HG02885 (cell line): ENCODE data around the gene ORAI2.

Source experiments
- ATAC-seq: cut with Tn5 transposase; IDR thresholded peaks from one replicate; pipeline ENCODE4 v1.9.1; 2021; ENCODE audit warnings: mild to moderate bottlenecking; ENCODE audit not compliant: unreplicated experiment, poor library complexity

Gene ORAI2

GRCh38 chr7:102413091-102413490 is 20.3 kb upstream of the ORAI2 start:
- no peak for ATAC-seq

- ATAC-seq, result no peak
Measured at GRCh38 chr7:102413611-102414010, 19.8 kb upstream of the ORAI2 start.

- peak; percentile 53 for ATAC-seq
Measured at GRCh38 chr7:102415685-102416225, 17.6 kb upstream of the ORAI2 start.

- no peak for ATAC-seq
Measured at GRCh38 chr7:102416406-102416805, 17.0 kb upstream of the ORAI2 start.

GRCh38 chr7:102417105-102417504 is 16.3 kb upstream of the ORAI2 start:
- no peak for ATAC-seq

GRCh38 chr7:102418592-102418991 is 14.8 kb upstream of the ORAI2 start:
- no peak for ATAC-seq

GRCh38 chr7:102421706-102422240 is 11.6 kb upstream of the ORAI2 start:
- ATAC-seq, result no peak

- ATAC-seq, result no peak
Measured at GRCh38 chr7:102424129-102424551, 9.2 kb upstream of the ORAI2 start.

GRCh38 chr7:102424787-102425218 is 8.6 kb upstream of the ORAI2 start:
- peak; percentile 22 for ATAC-seq

GRCh38 chr7:102425639-102426267 is 7.6 kb upstream of the ORAI2 start:
- peak; percentile 74 for ATAC-seq

GRCh38 chr7:102426268-102427018 is 6.9 kb upstream of the ORAI2 start:
- ATAC-seq, result peak; percentile 58

- ATAC-seq, result no peak
Measured at GRCh38 chr7:102427019-102427405, 6.4 kb upstream of the ORAI2 start.

GRCh38 chr7:102429141-102429899 is 4.1 kb upstream of the ORAI2 start:
- no peak for ATAC-seq

GRCh38 chr7:102431617-102432298 is 1.6 kb upstream of the ORAI2 start:
- ATAC-seq, result no peak

GRCh38 chr7:102432442-102433218 is 745 bp upstream of the ORAI2 start:
- ATAC-seq, result peak; percentile 26

- no peak for ATAC-seq
Measured at GRCh38 chr7:102434039-102434486, 688 bp downstream of the ORAI2 start.

GRCh38 chr7:102436118-102436517 is 2.7 kb downstream of the ORAI2 start:
- no peak for ATAC-seq

- no peak for ATAC-seq
Measured at GRCh38 chr7:102439963-102440795, 6.8 kb downstream of the ORAI2 start.
